Hepatocyte (in vitro differentiated cells): ENCODE results near the gene DCAF6. TPM values are rescaled to one million over a fixed set of nuclear protein-coding genes. Genes with fewer than 3 reads are reported as not detected.

Experiments used
- DNase-seq: peaks from one replicate; pipeline ENCODE4 v3.0.0-alpha.2; 2016; ENCODE audit warnings: low spot score
- H2AFZ ChIP-seq: fragments of 200-600 bp; sonication (generic); 2 replicates; pipeline ENCODE4 v1.6.0; 2016; ENCODE audit warnings: antibody characterized with exemption, mild to moderate bottlenecking
- H3K27ac ChIP-seq: fragments of 200-600 bp; sonication (generic); 2 replicates; pipeline ENCODE4 v1.5.1; 2016; ENCODE audit warnings: mild to moderate bottlenecking
- H3K27me3 ChIP-seq: fragments of 200-600 bp; sonication (generic); 2 replicates; pipeline ENCODE4 v1.6.1; 2016
- H3K36me3 ChIP-seq: fragments of 200-600 bp; sonication (generic); replicated peaks from 2 replicates; pipeline ENCODE4 v1.5.1; 2016; ENCODE audit warnings: low read depth; ENCODE audit not compliant: insufficient read depth
- H3K4me1 ChIP-seq: fragments of 200-600 bp; sonication (generic); 2 replicates; pipeline ENCODE4 v1.5.1; 2016; ENCODE audit warnings: mild to moderate bottlenecking, moderate library complexity; ENCODE audit not compliant: insufficient read depth
- H3K4me2 ChIP-seq: fragments of 200-600 bp; sonication (generic); 2 replicates; pipeline ENCODE4 v1.6.0; 2016
- H3K4me3 ChIP-seq: fragments of 200-600 bp; sonication (generic); 2 replicates; pipeline ENCODE4 v1.5.1; 2016; ENCODE audit warnings: mild to moderate bottlenecking
- H3K79me2 ChIP-seq: fragments of 200-600 bp; sonication (generic); 2 replicates; pipeline ENCODE4 v1.6.0; 2017; ENCODE audit warnings: mild to moderate bottlenecking
- H3K9me2 ChIP-seq: fragments of 200-600 bp; sonication (generic); replicated peaks from 2 replicates; pipeline ENCODE4 v1.6.0; 2017; ENCODE audit warnings: mild to moderate bottlenecking; ENCODE audit not compliant: insufficient read depth
- H3K9me3 ChIP-seq: fragments of 200-600 bp; sonication (generic); 2 replicates; pipeline ENCODE4 v1.5.1; 2016; ENCODE audit warnings: low read depth, mild to moderate bottlenecking
- H4K20me1 ChIP-seq: fragments of 200-600 bp; sonication (generic); 2 replicates; pipeline ENCODE4 v1.6.0; 2016; ENCODE audit warnings: mild to moderate bottlenecking; ENCODE audit not compliant: insufficient read depth, poor library complexity, severe bottlenecking
- EZH2 ChIP-seq: fragments of 200-600 bp; sonication (generic); IDR thresholded peaks from 2 replicates; pipeline ENCODE4 v1.6.1; 2016; ENCODE audit warnings: antibody characterized with exemption, mild to moderate bottlenecking, borderline replicate concordance
- EZH2phosphoT487 ChIP-seq: fragments of 200-600 bp; sonication (generic); IDR thresholded peaks from one replicate; pipeline ENCODE4 v1.6.1; 2018; ENCODE audit warnings: antibody characterized with exemption, mild to moderate bottlenecking, low read depth, moderate library complexity; ENCODE audit not compliant: unreplicated experiment, severe bottlenecking
- WGBS: methylation state at CpG from one replicate; pipeline ENCODE4 v1.1.6; 2016; ENCODE audit warnings: low lambda C conversion rate; ENCODE audit errors: missing lambda C conversion rate; 5-methylcytosine and 5-hydroxymethylcytosine counted together
- polyA plus RNA-seq: library from polyadenylated mRNA; unstranded; fragments of >200 nt; fragmentation: Nextera tagmentation; extraction: Ambion mirVana; gene quantifications from 2 replicates; pipeline ENCODE4 v1.2.1, GENCODE V29; 2016
- total RNA-seq: library from RNA; depleted of rRNA; stranded (reverse); fragments of >200 nt; gene quantifications from 2 replicates; pipeline ENCODE4 v1.2.3, GENCODE V29; 2014
- TF ChIP-seq, protein P1 (sequence below): fragments of 200-600 bp; sonication (generic); IDR thresholded peaks from 2 replicates; pipeline ENCODE4 v1.5.1; 2016; ENCODE audit warnings: antibody characterized with exemption, mild to moderate bottlenecking; ENCODE audit not compliant: poor library complexity

DCAF6 gene
- total and polyA plus RNA-seq, 2 experiments from 2014 or later, result 62.7 to 69.4 TPM

DNA sequence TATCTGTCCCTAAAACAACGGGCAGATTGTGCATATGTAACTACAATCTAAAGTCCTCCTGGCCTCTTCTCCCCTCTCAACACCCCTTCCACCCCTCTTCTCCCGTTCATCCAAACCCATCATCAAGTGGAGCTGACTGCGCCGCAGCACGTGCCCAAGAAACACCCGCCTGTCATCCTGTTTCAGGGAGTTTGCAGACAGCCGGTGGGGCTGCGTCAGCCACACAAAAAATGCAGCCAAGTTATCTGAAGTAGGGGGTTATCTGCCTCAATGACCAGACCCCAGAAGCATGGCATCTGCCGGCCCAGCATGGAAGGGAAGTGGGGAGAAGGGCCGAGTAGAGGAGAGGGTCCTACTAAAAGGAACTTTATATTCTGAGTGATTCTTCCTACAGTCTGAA, 151.2 kb downstream of the DCAF6 start:
- Histone ChIP-seq H3K9me3 (no peaks in the 10 kb centered on the region), H4K20me1 (no peaks in the 10 kb centered on the region), H3K79me2 (no peaks in the 10 kb centered on the region), H3K27me3 (no peaks in the 10 kb centered on the region), H3K9me2 (no peaks in the 10 kb centered on the region), H3K27ac (peak overlapping the region; percentile 88), H2AFZ (no peak overlapping the region), H3K4me2 (no peak overlapping the region), H3K4me3 (no peak overlapping the region), H3K36me3 (no peaks in the 10 kb centered on the region), H3K4me1 (no peaks in the 10 kb centered on the region)
- TF ChIP-seq EZH2 (no peak), EZH2phosphoT487 (no peak)
- TF ChIP-seq, protein P1, sequence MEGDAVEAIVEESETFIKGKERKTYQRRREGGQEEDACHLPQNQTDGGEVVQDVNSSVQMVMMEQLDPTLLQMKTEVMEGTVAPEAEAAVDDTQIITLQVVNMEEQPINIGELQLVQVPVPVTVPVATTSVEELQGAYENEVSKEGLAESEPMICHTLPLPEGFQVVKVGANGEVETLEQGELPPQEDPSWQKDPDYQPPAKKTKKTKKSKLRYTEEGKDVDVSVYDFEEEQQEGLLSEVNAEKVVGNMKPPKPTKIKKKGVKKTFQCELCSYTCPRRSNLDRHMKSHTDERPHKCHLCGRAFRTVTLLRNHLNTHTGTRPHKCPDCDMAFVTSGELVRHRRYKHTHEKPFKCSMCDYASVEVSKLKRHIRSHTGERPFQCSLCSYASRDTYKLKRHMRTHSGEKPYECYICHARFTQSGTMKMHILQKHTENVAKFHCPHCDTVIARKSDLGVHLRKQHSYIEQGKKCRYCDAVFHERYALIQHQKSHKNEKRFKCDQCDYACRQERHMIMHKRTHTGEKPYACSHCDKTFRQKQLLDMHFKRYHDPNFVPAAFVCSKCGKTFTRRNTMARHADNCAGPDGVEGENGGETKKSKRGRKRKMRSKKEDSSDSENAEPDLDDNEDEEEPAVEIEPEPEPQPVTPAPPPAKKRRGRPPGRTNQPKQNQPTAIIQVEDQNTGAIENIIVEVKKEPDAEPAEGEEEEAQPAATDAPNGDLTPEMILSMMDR, result no peak
- DNase-seq, result no peak
- WGBS, result 84% methylated on average over 10 of the region's 10 CpGs

DNA sequence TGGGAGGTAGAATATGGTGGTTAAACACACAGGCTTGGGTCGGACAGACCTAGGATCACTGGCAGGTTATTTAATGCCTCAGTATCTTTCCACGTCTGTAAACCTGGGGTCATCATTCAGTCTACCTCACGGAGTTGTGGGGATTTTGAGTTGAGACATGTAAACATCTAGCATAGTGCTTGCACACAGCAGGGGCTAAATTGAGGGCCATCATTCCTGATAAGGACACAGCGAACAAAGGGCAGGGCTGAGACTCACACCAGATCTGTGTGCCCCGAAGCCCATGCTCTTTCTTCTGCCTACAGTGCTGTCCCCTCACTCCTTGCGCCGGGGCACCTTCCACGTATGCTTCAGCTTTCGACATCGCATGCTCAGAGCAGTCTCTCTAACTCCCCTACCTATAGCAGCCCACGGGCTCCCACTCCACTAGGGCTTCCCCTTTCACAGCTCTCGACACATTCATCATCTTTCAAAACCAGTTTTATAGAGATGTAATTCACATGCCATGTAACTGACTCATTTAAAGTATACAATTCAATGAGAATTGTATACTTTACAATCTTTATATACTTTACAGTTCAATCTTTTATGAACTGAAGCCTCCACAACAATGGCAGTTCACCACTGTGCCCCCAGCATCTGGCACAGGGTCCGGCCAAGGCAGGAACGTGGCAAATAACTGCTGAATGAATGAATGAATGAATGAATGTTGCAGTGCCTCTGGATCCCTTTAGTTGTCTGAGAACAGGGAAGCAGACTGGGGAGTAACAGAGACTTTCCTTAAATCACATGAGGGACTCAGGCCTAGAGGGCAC, 152.2 kb downstream of the DCAF6 start:
- Histone ChIP-seq H3K79me2 (no peaks in the 10 kb centered on the region), H3K27me3 (no peaks in the 10 kb centered on the region), H3K27ac (peak overlapping the region; percentile 88), H3K4me1 (no peaks in the 10 kb centered on the region), H3K9me3 (no peaks in the 10 kb centered on the region), H4K20me1 (no peaks in the 10 kb centered on the region), H3K9me2 (no peaks in the 10 kb centered on the region), H3K4me3 (no peak overlapping the region), H2AFZ (no peak overlapping the region), H3K4me2 (peak overlapping the region; percentile 57), H3K36me3 (no peaks in the 10 kb centered on the region)
- DNase-seq, result no peak
- WGBS, result 73% methylated on average over 14 of the region's 14 CpGs
- TF ChIP-seq, protein P1, result no peak
- TF ChIP-seq EZH2 (no peak), EZH2phosphoT487 (no peak)

DNA sequence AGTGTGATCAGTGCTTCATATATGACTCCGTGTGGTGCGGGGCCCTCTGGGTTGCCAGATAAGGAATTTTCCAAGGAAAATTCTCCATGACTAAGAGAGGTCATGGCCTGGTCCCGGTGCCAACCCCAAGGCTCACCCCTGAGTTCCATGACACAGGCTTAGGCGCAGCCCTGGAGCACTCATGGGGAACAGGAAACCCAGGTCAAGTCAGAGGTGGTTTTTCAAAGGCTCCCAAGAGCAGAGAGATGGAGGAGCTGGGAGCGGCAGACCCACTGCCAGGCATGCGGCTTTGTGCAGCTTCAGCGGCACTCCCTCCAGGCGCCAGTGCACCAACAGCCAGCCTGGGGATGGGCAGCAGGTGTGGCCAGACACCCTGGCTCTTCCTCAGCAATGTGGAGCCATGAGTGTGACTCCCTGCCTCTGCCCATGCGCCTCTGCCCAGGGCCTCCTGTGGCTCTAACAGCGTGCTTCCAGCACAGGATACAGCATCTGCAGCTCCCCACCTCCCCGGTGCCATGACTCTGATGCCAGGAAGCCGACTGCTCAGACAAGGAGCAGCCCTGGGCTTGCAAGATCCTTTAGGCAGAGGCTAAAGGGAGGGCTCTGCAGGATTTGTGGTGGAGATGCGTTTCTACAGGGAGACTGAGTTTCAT, 153.0 kb downstream of the DCAF6 start:
- Histone ChIP-seq H3K4me1 (no peaks in the 10 kb centered on the region), H4K20me1 (no peaks in the 10 kb centered on the region), H3K79me2 (no peaks in the 10 kb centered on the region), H2AFZ (no peak overlapping the region), H3K9me2 (no peaks in the 10 kb centered on the region), H3K27ac (peak overlapping the region; percentile 88), H3K4me3 (no peak overlapping the region), H3K4me2 (no peak overlapping the region), H3K27me3 (no peaks in the 10 kb centered on the region), H3K9me3 (no peaks in the 10 kb centered on the region), H3K36me3 (no peaks in the 10 kb centered on the region)
- no peak for DNase-seq
- TF ChIP-seq EZH2phosphoT487 (no peak), EZH2 (no peak)
- TF ChIP-seq, protein P1, result no peak
- 94% methylated on average over 13 of the region's 13 CpGs for WGBS
